Measurements from ENCODE around the gene ZNF148.

DNA sequence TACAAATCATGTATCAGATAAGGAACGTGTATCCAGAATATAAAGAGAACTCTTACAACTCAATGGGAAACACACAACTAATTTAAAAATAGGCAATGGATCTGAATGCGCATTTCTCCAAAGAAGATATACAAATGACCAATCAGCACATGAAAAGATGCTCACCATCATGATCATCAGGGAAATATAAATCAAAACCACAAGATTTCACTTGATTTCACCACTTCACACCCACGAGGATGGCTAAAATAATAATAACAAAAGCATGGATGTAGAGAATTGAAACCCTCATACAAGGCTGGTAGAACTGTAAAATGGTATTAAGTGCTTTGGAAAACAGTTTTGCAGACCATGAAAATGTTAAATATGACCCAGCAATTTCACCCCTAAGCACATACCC lies 135.9 kb downstream of the ZNF148 start:
- TF ChIP-seq CTCF (IDR thresholded peaks at IDR 0.05; ENCODE audit: borderline replicate concordance, extremely low read depth, low read length, poor library complexity, severe bottlenecking), result no peak
- TF ChIP-seq EZH2 (IDR thresholded peaks at IDR 0.05; ENCODE audit: borderline replicate concordance, low read depth, low read length, severe bottlenecking), result no peak
